ENCODE measurements around the gene DIDO1. TPM values are rescaled to one million over a fixed set of nuclear protein-coding genes. Genes with fewer than 3 reads are reported as not detected.

DIDO1 gene
- polyA plus RNA-seq, 1 of the 3 experiments (the other 2 are of a cell fraction) = 14.7 TPM

- Histone ChIP-seq H3K9me2 (no peaks in the 10 kb centered on the region), H3K9me3 (no peaks in the 10 kb centered on the region), H3K4me1 (ENCODE audit: control insufficient read depth in 1 of 2, insufficient read depth in 2 of 2, low read depth in 1 of 2, low read length in 1 of 2) (peaks cover 11 to 21% of the 10 kb centered on the region in 2 experiments), H3K27ac (ENCODE audit: low read depth in 2 of 2, low read length in 1 of 2) (no peak overlapping the region), H3K36me3 (replicated peaks in 1 of 2; ENCODE audit: control insufficient read depth in 1 of 2, insufficient read depth in 2 of 2, low read length in 1 of 2) (peaks cover 11 to 19% of the 10 kb centered on the region in 2 experiments), H3K79me2 (ENCODE audit: insufficient read depth) (peaks cover 95% of the 10 kb centered on the region), H4K20me1 (ENCODE audit: insufficient read depth) (peaks cover 69% of the 10 kb centered on the region), H3K27me3 (ENCODE audit: insufficient read depth) (no peaks in the 10 kb centered on the region), H2AFZ (ENCODE audit: low read depth) (no peak overlapping the region), H3K9ac (no peak overlapping the region), H3F3A (replicated peaks; ENCODE audit: insufficient read depth) (peaks cover 16% of the 10 kb centered on the region), H3K4me2 (peak overlapping the region; percentile 70), H3K4me3 (ENCODE audit: low read depth in 2 of 2, low read length in 1 of 2) (peak overlapping the region in 1 of 2 experiments; percentile 86; a peak in 1 of 4 replicates)
- POLR2A ChIA-PET = no interaction called here
- no peak for TF ChIP-seq RFX5 (IDR thresholded peaks at IDR 0.05; ENCODE audit: low read length)
- TF ChIP-seq IRF3 (IDR thresholded peaks at IDR 0.05; ENCODE audit: low read depth, low read length) = no peak
- TF ChIP-seq EZH2phosphoT487 (IDR thresholded peaks at IDR 0.05; ENCODE audit: borderline replicate concordance, low read depth) = no peak
- TF ChIP-seq FOSL2 (IDR thresholded peaks at IDR 0.05; ENCODE audit: borderline replicate concordance, low read depth) = no peak
- no peak for TF ChIP-seq REST (IDR thresholded peaks at IDR 0.05; ENCODE audit: low read depth, low read length)
- no peak for TF ChIP-seq EP300 (IDR thresholded peaks at IDR 0.05; ENCODE audit: borderline replicate concordance in 1 of 2, low read depth in 1 of 2, low read length in 1 of 2)
- no peak for TF ChIP-seq RXRA (IDR thresholded peaks at IDR 0.05; ENCODE audit: borderline replicate concordance, low read depth)
- TF ChIP-seq MXI1 (IDR thresholded peaks at IDR 0.05; ENCODE audit: low read depth, low read length) = no peak
- TF ChIP-seq NRF1 (IDR thresholded peaks at IDR 0.05; ENCODE audit: low read depth, low read length) = no peak
- no peak for TF ChIP-seq RAD21 (IDR thresholded peaks at IDR 0.05; ENCODE audit: low read length)
- TF ChIP-seq TEAD4 (IDR thresholded peaks at IDR 0.05; ENCODE audit: borderline replicate concordance, insufficient read depth) = no peak
- TF ChIP-seq USF1 (IDR thresholded peaks at IDR 0.05; ENCODE audit: borderline replicate concordance, low read depth) = no peak
- no peak for TF ChIP-seq MAX (IDR thresholded peaks at IDR 0.05; ENCODE audit: low read depth)
- TF ChIP-seq USF2 (IDR thresholded peaks at IDR 0.05; ENCODE audit: borderline replicate concordance, low read depth, low read length) = no peak
- no peak for TF ChIP-seq GABPA (IDR thresholded peaks at IDR 0.05; ENCODE audit: low read depth)
- no peak for TF ChIP-seq FOXJ3 (CRISPR knock-in tag; IDR thresholded peaks at IDR 0.05)
- WGBS (ENCODE audit: low lambda C conversion rate) = 93% methylated on average over 12 of the region's 12 CpGs
- DNase-seq = no peak
- CTCF ChIA-PET = interaction anchor here (0.6 to 5.7 kb wide), 8 partner anchors 10 to 280 kb away, joined by 3 to 50 read pairs (median 4); partner anchors contain the start of gene DIDO1
Observed at GRCh38 chr20:62935204-62935967, 9.1 kb upstream of the DIDO1 start.
